Measurements from ENCODE around the gene ELF2.

ELF2 gene

DNA sequence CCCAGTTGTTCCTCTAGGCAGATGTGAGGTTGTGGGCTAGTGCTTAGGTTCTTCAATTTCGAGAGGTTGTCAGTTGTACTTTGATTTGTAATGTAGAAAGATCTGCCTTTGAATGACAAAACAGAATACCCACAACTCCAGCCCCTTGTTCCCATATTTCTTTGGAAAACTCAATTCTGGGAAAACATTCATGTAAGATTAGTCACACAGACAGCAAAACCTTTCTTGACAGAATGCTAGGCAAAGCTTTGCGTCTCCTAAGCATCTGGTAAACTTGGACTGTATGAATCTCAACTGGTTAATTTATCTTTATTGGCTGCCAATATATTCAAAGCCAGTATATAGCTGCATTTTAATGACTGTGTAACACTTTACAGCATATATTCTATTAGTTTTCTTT, 126.6 kb downstream of the ELF2 start (continued):
- TF ChIP-seq, protein P1, sequence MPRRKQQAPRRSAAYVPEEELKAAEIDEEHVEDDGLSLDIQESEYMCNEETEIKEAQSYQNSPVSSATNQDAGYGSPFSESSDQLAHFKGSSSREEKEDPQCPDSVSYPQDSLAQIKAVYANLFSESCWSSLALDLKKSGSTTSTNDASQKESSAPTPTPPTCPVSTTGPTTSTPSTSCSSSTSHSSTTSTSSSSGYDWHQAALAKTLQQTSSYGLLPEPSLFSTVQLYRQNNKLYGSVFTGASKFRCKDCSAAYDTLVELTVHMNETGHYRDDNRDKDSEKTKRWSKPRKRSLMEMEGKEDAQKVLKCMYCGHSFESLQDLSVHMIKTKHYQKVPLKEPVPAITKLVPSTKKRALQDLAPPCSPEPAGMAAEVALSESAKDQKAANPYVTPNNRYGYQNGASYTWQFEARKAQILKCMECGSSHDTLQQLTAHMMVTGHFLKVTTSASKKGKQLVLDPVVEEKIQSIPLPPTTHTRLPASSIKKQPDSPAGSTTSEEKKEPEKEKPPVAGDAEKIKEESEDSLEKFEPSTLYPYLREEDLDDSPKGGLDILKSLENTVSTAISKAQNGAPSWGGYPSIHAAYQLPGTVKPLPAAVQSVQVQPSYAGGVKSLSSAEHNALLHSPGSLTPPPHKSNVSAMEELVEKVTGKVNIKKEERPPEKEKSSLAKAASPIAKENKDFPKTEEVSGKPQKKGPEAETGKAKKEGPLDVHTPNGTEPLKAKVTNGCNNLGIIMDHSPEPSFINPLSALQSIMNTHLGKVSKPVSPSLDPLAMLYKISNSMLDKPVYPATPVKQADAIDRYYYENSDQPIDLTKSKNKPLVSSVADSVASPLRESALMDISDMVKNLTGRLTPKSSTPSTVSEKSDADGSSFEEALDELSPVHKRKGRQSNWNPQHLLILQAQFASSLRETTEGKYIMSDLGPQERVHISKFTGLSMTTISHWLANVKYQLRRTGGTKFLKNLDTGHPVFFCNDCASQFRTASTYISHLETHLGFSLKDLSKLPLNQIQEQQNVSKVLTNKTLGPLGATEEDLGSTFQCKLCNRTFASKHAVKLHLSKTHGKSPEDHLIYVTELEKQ (tag by site-specific recombination; IDR thresholded peaks at IDR 0.05; ENCODE audit: borderline replicate concordance): no peak
- no peak for TF ChIP-seq ZNF146 (tag by site-specific recombination; IDR thresholded peaks at IDR 0.05)
- TF ChIP-seq ZNF175 (tag by site-specific recombination; IDR thresholded peaks at IDR 0.05): no peak

DNA sequence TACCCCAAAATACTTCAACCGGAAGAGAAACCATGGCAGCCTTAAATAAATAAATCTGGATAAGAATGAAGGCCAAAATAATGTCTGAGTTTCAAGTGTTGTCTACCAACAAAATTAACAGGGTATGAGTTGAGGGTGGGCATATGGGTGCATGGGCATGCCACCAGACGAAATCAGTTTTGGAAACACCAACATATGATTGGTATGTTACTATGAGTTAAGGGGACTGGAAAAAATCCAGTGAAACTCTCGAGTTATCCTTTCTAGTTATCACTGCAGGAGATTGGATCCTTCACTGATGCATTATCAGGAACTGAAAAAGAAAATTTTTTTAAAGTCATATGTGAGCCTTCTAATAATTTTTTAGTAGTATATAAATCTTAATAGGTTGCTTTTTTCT, 129.0 kb downstream of the ELF2 start:
- no peak overlapping the region for H3K27ac ChIP-seq (ENCODE audit: extremely low read depth, low read depth, low read length)
- H3K4me3 ChIP-seq (ENCODE audit: low read depth, low read length): no peak overlapping the region
- no peaks in the 10 kb centered on the region for H3K9me3 ChIP-seq (ENCODE audit: control insufficient read depth, insufficient read depth, low read depth, low read length)
- POLR2A ChIA-PET: no interaction called here
- peaks cover 0 to 52% of the 10 kb centered on the region in 2 experiments; a peak in 2 of 3 replicates for H3K36me3 ChIP-seq (ENCODE audit: control insufficient read depth in 2 of 2, insufficient read depth in 1 of 2, low read length in 2 of 2)
- TF ChIP-seq, protein P2, sequence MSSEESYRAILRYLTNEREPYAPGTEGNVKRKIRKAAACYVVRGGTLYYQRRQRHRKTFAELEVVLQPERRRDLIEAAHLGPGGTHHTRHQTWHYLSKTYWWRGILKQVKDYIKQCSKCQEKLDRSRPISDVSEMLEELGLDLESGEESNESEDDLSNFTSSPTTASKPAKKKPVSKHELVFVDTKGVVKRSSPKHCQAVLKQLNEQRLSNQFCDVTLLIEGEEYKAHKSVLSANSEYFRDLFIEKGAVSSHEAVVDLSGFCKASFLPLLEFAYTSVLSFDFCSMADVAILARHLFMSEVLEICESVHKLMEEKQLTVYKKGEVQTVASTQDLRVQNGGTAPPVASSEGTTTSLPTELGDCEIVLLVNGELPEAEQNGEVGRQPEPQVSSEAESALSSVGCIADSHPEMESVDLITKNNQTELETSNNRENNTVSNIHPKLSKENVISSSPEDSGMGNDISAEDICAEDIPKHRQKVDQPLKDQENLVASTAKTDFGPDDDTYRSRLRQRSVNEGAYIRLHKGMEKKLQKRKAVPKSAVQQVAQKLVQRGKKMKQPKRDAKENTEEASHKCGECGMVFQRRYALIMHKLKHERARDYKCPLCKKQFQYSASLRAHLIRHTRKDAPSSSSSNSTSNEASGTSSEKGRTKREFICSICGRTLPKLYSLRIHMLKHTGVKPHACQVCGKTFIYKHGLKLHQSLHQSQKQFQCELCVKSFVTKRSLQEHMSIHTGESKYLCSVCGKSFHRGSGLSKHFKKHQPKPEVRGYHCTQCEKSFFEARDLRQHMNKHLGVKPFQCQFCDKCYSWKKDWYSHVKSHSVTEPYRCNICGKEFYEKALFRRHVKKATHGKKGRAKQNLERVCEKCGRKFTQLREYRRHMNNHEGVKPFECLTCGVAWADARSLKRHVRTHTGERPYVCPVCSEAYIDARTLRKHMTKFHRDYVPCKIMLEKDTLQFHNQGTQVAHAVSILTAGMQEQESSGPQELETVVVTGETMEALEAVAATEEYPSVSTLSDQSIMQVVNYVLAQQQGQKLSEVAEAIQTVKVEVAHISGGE (tag by site-specific recombination; conservative IDR thresholded peaks at IDR 0.05; ENCODE audit: low read depth): no peak
- TF ChIP-seq, protein P3, sequence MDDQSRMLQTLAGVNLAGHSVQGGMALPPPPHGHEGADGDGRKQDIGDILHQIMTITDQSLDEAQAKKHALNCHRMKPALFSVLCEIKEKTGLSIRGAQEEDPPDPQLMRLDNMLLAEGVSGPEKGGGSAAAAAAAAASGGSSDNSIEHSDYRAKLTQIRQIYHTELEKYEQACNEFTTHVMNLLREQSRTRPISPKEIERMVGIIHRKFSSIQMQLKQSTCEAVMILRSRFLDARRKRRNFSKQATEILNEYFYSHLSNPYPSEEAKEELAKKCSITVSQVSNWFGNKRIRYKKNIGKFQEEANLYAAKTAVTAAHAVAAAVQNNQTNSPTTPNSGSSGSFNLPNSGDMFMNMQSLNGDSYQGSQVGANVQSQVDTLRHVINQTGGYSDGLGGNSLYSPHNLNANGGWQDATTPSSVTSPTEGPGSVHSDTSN (CRISPR knock-in tag; IDR thresholded peaks at IDR 0.05): no peak
- TF ChIP-seq, protein P4, sequence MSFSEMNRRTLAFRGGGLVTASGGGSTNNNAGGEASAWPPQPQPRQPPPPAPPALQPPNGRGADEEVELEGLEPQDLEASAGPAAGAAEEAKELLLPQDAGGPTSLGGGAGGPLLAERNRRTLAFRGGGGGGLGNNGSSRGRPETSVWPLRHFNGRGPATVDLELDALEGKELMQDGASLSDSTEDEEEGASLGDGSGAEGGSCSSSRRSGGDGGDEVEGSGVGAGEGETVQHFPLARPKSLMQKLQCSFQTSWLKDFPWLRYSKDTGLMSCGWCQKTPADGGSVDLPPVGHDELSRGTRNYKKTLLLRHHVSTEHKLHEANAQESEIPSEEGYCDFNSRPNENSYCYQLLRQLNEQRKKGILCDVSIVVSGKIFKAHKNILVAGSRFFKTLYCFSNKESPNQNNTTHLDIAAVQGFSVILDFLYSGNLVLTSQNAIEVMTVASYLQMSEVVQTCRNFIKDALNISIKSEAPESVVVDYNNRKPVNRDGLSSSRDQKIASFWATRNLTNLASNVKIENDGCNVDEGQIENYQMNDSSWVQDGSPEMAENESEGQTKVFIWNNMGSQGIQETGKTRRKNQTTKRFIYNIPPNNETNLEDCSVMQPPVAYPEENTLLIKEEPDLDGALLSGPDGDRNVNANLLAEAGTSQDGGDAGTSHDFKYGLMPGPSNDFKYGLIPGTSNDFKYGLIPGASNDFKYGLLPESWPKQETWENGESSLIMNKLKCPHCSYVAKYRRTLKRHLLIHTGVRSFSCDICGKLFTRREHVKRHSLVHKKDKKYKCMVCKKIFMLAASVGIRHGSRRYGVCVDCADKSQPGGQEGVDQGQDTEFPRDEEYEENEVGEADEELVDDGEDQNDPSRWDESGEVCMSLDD (tag by site-specific recombination; IDR thresholded peaks at IDR 0.05): no peak
- TF ChIP-seq ZNF510 (tag by site-specific recombination; IDR thresholded peaks at IDR 0.05; ENCODE audit: insufficient replicate concordance): no peak
- no peak for TF ChIP-seq ZEB2 (tag by site-specific recombination; IDR thresholded peaks at IDR 0.05)
- TF ChIP-seq ZFP37 (tag by site-specific recombination; IDR thresholded peaks at IDR 0.05): no peak
- no peak for TF ChIP-seq ZNF184 (tag by site-specific recombination; IDR thresholded peaks at IDR 0.05)
- TF ChIP-seq ZNF791 (tag by site-specific recombination; IDR thresholded peaks at IDR 0.05): no peak
- TF ChIP-seq ZNF146 (tag by site-specific recombination; IDR thresholded peaks at IDR 0.05): no peak
- TF ChIP-seq ZXDB (tag by site-specific recombination; IDR thresholded peaks at IDR 0.05): no peak
- no peak for TF ChIP-seq KLF16 (tag by site-specific recombination; IDR thresholded peaks at IDR 0.05)
- no peak for TF ChIP-seq BCL11A (tag by site-specific recombination; IDR thresholded peaks at IDR 0.05; ENCODE audit: low read depth)
- TF ChIP-seq, protein P5, sequence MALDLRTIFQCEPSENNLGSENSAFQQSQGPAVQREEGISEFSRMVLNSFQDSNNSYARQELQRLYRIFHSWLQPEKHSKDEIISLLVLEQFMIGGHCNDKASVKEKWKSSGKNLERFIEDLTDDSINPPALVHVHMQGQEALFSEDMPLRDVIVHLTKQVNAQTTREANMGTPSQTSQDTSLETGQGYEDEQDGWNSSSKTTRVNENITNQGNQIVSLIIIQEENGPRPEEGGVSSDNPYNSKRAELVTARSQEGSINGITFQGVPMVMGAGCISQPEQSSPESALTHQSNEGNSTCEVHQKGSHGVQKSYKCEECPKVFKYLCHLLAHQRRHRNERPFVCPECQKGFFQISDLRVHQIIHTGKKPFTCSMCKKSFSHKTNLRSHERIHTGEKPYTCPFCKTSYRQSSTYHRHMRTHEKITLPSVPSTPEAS (tag by site-specific recombination; IDR thresholded peaks at IDR 0.05): no peak
- TF ChIP-seq ZBTB21 (tag by site-specific recombination; IDR thresholded peaks at IDR 0.05): no peak
- no peaks in the 10 kb centered on the region for H3K4me1 ChIP-seq (ENCODE audit: control insufficient read depth, insufficient read depth, low read length)
- CTCF ChIA-PET: no interaction called here
